Posterior cingulate gyrus (tissue), 11 donors: ENCODE results near the gene CTTNBP2.

Experiments
- DNase-seq, 10 donors: peaks; one replicate each; pipeline versions ENCODE4 v3.0.0 to v3.0.0-alpha.2; 2020 to 2021; ENCODE audit warnings: mixed read lengths in 3 of 10
- intact Hi-C: fragments of 100-400 bp; cut with DNase I; formaldehyde crosslinking; loops from one replicate; pipeline ENCODE4 v1.15.1; 2023

The CTTNBP2 gene

DNA sequence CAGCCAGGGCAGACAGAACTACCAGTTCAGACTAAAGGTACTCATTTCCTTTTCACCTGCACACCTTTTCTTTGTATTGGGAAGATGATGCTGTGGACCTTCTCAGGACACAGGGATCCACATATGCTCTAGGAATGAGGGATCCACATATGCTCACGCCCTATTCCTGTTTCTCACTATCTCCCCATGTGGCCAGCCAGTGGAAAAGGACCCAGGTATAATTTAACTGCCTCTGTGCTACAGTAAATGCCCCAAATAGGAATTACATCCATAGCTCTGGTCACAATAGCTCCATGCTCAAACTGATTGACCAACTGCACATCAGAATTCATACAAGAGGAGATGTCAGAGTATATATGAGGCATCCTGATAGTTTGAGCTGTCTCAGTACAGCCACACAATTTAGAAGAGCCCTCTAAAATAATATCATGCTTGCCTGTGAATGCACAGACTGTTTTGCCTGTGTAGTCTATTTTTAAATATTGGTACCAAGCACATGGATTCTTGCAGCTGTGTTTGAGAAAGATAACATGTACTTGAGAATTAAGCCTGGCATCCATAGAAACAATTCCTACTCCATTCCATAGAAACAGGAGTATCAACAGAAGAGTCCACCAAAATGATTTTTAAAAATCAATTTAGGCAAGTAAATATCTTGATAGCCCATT lies 43.7 kb downstream of the CTTNBP2 start:
- DNase-seq, result no peak
- intact Hi-C loops, result loop anchor here (5.0 kb wide), 1 partner anchor 43 kb away; the partner anchor contains the start of gene CTTNBP2

DNA sequence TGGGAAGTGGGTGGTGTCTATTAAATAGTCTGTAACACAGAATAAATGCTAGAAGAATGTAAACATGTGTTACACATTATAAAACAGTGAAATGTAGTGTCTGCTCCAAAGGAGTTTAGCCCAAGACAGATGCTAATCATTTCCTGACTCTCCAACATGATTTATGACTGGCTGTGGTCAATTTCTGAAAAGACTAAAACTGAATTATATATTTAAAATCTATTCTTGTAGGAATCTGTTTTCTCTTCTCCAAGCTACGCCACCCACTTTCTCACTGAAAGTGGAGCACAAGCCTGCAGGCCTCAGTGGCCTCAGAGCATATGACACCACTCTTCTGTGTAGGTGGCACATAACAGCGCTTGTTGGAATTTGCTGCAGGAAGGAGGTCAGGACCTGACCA lies 44.4 kb downstream of the CTTNBP2 start:
- DNase-seq, result peak in 2 of 10 donors; percentile 14 to 81
- intact Hi-C loops, result no loop called here

DNA sequence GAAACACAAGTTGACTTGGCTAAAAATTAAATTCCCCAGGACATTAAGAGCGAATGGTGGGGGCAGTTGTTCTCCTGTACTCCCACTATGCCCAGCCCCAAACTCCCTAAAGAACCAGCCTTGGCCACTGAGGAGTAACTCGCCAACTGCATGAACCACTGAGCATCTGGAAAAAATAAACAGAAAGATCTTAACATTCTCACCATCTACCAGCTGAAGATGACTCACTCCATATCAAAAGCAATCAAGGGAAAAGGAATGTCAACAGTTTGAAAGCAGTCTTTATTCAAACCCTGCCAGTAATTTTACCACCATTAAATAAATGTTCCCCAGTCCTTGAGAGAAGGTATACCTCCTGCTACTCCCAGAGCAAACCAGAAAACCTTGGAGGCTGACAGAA lies 45.4 kb downstream of the CTTNBP2 start:
- intact Hi-C loops, result no loop called here
- no peak for DNase-seq

DNA sequence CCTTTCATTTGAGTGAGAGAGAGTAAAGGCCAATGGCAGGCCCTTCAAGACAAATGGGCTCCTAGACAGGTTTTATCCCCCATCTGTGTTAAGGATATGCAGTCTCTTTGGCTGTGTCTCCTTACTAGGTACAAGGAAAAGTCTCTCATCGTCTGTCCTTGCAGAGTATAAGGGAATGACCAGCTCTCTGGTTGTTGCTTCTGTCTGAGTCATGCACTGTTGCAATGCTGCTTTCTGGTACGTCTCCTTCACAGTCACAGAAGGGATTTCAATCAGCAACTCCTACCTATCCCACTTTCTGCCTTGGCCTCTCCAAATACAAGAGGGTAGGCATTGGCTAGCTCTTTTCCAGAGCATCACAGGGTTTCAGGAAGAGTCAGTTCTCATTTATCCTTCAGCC lies 48.1 kb downstream of the CTTNBP2 start:
- intact Hi-C loops, result no loop called here

DNA sequence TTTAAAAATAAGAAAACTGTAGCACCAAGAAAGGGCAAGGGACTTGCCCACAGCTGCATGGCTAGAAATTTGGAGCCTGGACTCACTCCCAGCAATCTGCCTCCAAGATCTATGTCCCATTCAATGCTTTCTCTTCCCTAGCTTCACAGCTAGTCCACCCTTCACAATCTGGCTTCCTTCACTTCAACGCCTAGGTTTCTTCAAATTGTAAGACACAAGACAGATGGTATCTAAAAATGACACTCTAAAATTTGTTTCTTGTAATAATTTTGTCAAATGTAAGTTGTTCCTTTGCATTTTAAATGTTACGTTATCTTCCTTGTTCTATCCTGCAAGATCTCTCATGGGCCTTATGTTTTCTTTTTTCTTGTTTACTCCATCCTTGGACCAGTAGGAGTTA lies 48.6 kb downstream of the CTTNBP2 start:
- no peak for DNase-seq
- intact Hi-C loops, result no loop called here

More for the DNA sequence above, 48.1 kb downstream of the CTTNBP2 start:
- no peak for DNase-seq

DNA sequence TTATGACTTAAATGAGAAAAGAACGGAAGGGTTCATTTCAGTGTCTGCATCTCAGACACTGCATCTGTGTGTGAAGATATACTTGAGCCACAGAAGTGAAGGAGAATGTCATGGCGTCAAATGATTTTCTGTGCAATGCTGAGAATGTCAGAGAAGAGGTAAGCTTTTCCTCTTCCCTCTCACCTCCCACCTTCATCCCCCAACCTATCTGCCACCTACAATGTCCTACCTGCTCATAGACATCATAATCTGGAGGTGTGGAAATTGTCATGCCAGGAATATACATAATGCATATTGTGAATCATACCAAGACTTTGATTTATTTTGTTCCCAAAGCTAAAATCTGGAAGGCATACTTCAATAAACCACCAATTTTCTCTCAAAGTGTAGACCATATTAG lies 53.7 kb downstream of the CTTNBP2 start:
- intact Hi-C loops, result no loop called here
- DNase-seq, result no peak

DNA sequence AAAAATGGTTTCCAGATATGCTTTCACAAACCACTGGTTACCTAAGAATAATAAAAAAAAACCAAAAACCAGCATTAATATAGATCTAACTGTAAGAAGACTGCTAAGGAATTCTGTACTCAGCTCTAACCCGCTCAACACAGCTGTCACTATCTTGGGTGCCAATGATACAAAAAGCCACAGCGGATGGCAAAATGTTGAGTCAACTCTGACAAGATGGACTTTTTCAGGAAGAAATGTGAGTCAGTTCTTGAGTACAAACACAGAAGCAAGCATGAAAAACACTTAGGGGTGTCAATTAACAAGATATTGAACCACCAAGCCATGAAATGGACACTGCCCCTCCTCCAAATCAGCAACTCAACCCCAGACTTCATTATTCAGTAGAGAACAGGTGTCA lies 55.0 kb downstream of the CTTNBP2 start:
- DNase-seq, result no peak
- intact Hi-C loops, result no loop called here

DNA sequence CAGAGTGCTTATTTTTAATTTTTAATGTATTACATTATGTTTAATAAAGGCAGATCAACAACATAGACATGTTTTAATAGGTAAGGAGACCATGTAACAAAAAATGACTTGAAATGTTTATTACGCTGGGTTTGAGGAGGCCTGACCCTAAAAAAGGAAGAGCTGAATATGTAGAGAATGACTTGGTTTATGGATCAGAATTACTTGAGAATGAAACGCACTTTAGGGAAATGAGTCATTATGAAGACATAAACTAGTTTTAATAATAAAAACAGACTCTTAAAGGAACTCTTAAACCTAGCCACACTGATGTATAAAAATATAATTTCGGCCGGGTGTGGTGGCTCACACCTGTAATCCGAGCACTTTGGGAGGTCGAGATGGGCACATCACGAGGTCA lies 56.5 kb downstream of the CTTNBP2 start:
- DNase-seq, result no peak
- intact Hi-C loops, result no loop called here

DNA sequence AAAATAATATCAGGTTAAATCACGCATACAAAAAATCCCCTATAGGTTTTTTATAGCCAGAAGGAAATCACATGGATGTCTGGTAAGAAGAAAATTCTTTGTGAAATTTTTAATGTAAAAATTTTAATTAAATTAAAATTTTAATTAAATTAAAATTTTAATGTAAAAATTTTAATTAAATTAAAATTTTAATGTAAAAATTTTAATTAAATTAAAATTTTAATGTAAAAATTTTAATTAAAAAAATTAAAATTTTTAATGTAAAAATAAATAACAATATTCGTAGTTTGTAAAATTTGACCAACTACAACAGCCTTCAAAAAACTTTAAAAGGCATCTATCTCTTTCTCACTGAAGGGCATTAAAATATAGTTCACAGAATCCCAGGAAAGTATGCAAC lies 61.5 kb downstream of the CTTNBP2 start:
- intact Hi-C loops, result no loop called here
- no peak for DNase-seq

DNA sequence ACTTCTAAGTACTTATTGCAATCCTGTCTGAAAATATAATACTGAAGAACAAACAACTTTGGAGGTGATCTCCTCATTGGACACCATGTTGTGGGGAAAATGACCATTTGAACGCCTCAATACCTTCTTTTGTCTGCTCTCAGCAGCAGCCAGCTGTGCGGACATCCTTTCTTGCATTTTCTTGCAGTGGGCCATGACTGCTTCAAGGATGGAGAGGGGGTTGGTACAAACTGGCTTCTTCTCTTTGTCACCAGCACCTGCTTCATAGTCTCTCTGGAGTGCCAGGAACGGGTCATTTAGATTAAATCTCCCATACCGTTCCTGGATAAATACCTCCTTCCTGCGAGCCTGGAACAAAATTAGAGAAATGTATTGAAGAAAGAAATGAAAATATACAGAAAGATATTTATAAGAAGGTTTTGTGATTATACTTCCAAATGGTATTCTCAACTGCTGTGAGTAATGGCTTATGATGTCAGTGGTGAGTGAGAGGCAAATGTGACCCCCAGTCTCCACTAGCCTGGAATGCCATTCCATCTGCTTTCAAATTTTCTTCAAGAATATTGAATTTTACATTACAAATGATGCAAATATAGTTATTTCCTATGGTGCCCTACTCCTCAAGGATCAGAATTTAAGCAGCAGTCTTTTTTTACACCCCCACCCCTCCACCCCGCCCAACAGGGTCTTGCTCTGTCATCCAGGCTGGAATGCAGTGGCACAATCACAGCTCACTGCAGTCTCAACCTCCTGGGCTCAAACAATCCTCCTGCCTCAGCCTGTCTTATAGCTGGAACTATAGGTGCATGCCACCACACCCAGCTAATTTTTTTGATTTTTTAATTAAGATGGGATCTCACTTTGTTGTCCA lies 62.4 kb downstream of the CTTNBP2 start:
- intact Hi-C loops, result no loop called here
- no peak for DNase-seq

DNA sequence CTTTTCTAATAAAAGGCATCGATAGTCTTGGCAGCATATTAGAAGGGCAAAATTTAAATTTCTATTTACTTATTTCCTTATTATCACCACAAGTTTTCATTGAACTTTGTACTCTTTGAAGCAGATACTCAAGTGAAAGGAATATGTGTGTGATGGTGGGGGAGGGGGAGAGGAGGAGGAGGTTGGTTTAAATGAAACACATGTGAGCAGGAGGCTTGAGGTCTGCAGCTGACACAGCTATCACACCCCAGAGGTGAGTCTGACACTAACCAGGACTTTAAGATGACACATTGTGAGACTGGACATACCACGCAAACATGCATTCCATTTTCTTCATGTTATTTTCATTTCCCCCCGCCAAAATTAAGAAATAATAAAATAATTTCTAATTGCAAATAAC lies 63.3 kb downstream of the CTTNBP2 start:
- intact Hi-C loops, result no loop called here
- DNase-seq, result no peak

DNA sequence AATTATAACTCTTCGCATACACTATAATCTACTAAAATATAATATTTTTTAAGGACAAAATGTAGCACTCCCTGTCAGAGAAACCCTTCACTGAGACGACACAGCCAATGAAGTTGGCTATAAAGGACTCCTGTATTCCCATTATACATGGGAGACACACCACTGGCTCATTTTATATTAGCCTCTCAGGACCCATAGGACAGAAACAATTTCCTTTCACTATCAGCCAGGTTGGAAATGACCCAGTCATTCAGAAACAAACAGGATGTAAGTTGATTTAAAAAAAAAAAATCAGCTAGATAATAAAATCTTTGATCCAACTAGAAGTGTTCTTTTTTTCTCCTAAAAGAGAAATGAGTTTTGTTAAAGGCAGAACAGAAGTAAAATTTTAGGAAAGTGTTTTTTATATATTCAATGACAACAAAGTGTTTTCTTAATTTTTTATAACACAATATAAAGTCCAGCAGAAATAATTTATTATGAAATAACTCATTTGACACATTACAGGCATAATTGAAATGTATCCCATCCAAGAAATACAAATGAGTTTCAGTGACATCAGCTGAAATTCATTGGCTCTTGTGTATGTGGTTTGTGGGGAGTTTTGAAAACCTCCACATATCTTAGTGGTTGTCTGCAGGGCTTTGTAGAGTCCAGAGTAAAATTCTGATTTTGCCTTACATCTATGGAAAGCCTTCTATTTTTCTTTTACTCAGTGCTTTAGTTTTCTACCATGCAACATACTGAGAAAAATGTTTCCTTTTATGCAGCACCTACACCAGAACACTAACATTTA lies 64.1 kb downstream of the CTTNBP2 start:
- intact Hi-C loops, result no loop called here
- no peak for DNase-seq

DNA sequence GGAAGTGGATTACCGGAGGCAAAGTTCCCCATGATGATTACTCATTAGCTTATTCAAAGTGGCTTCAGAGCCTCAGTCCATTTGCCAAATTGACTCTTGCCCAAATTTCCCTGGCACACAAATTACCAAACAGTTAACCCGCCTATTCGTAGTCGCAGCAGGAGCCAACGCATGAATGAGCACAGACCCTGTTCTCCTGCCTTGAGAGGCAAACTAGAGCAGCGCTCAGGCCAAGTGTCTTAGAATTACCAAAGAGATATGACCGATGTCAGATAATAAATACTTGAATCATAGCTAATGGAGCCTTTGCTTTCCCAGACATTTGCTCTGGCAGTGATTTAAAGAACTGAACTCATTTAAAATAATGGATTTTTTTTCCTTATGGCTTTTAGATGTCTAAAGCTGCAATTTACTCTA lies 64.9 kb downstream of the CTTNBP2 start:
- DNase-seq, result peak in 6 of 10 donors; percentile 32 to 90 (median 61)
- intact Hi-C loops, result no loop called here

DNA sequence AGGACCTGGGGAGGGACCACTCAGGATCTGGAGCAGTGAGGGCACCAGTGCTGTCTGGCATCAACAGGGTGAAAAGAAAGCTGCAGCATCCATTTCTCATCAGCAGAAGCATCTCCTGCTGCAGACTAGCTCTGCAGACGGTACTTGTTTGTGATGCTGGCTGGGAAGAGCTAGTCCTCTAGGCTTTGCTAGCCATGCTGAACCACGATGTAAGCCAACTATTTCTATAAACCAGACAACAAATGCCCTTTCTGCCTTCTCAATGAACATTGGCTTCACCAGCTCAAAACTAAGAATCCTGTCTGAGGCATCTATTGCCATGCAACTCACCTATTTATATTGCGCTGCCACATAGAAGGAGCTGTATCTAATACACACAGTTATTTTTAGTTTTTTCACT lies 65.6 kb downstream of the CTTNBP2 start:
- intact Hi-C loops, result no loop called here
- DNase-seq, result no peak

DNA sequence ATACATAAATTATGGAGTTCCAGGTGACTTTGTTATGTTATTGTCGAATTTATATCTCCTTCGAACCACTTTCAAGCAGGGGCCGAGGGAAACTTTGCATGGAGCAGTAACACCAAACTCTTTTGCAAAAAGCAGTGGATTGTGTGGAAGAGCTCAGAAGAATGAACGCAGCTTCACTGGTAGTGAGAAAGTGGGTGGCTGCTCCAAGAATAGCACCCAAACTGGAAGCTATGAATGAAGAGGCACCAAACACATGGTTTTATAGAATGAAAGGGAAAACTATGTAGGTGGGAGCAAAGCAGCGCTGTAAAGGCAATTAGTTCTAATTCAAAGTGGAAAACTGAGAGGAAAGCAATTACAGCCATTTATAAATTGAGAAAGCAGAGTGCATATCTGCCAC lies 67.2 kb downstream of the CTTNBP2 start:
- DNase-seq, result no peak
- intact Hi-C loops, result no loop called here

DNA sequence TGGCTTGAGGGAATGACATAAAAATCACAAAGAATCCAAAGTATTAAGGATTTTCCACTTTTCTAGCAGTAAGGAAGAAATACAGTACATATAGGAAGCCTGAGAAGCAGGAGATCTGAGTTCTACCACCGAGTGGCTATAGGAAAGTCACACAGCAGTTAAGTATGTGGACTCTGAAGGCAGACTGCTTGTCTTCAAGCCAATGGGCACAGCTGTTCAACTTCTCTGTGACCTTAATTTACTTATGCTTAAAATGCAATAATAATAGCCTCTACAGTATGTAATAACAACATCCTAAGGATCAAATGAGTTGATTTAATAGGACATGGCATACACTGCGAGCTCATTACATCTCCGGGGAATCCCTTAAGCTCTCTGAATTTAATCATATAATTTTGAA lies 68.0 kb downstream of the CTTNBP2 start:
- intact Hi-C loops, result no loop called here
- DNase-seq, result no peak

DNA sequence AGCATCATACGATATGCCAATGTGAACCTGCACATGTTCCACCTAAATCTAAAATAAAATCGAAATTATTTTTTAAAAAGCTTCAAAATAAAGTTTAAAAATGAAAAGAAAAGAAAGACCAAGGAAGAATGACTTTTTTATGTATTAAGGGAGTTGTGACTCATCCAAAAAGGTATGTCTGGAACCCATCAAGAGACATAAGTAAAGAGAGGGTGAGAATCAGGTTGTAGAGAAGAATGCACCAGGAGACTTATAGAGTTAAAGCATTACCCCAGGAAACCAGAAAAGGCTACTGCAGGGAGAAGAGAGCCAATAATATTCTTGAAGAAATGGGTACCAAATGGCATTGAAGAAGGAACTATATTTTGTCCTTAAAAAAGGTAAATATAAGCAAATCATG lies 69.8 kb downstream of the CTTNBP2 start:
- intact Hi-C loops, result no loop called here
- DNase-seq, result no peak

DNA sequence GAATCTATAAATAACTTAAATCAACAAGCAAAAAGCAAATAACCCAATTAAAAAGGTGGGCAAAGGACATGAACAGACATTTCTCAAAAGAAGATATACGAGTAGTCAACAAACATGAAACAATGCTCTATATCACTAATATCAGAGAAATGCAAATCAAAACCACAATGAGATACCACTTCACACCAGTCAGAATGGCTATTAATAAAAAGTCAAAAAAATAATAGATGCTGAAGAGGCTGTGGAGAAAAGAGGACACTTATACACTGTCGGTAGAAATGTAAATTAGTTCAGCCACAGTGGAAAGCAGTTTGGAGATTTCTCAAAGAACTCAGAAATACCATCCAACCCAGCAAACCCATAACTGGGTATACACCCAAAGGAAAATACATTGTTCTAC lies 70.6 kb downstream of the CTTNBP2 start:
- intact Hi-C loops, result no loop called here
- DNase-seq, result no peak

DNA sequence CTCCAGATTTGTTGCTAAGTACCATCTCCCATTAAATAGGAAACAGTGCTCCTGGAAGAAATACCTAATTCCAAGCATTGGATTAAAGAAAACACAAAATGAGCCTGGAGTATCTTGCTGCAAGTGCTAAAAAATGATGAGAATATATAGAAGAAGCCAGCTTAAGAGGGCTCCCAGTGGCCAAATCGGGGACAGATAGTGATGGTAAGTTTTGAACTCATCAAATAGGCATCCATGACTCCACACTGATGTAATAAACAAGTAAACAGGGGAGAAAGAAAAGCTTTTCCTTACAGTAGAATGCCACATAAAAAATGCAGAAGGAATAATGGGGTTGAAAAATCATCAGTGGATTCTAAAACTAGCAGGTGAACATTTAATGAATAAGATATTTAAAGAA lies 72.4 kb downstream of the CTTNBP2 start:
- no peak for DNase-seq
- intact Hi-C loops, result no loop called here

DNA sequence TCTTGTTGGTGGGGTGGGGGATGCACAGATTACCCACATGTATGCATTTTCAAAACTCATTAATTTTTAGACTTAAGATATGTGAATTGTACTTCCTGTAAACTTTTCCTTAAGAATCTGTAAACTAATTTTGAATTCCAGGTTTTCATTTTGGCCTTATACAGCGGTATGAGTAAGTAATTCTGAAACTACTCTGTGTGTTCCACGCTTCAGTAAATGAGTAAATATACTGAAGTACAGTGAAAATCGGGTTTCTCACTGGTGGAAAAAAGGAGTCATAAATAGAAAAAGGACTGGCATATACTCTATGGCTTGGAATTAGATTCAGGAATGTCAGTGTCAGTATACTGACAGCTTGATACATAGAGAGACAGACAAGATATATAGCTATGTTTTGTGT lies 72.8 kb downstream of the CTTNBP2 start:
- intact Hi-C loops, result no loop called here
- no peak for DNase-seq

DNA sequence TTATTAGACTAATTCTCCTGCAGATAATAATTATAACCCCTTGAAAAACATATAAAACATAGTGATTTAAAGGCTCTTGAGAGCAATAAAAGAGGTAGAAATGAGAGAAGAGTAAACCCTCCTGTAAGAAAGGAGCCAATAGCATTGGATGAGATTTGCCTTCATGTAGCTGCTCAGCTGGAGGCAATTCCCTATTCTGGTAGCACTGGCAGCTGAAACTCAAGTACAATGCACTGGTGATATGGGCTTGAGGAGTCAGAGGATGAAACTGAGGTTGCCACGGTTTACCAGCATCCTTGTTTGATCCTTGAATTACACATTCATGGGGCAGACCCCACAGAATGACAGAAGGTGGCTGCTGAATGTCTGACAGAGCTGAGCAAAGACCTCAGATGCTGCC lies 76.4 kb downstream of the CTTNBP2 start:
- intact Hi-C loops, result no loop called here
- DNase-seq, result no peak
